WTC11 (cell line): ENCODE results near the gene ALLC. TPM values are rescaled to one million over a fixed set of nuclear protein-coding genes. Genes with fewer than 3 reads are reported as not detected.

Experiments
- ATAC-seq: fragments of 200-7000 bp; cut with Tn5 transposase; 2 replicates; pipeline ENCODE4 v1.10.0; 2021; ENCODE audit warnings: mild to moderate bottlenecking, moderate library complexity
- CTCF ChIA-PET: fragments of 300-600 bp; sonication (Branson Sonifier 250); formaldehyde crosslinking; loops from one replicate; lab custom pipeline; 2021; ENCODE audit warnings: antibody characterized with exemption; lab: Charles Lee
- POLR2A ChIA-PET: fragments of 350-600 bp; sonication (Branson Sonifier 250); formaldehyde crosslinking; loops from one replicate; lab custom pipeline; 2021; ENCODE audit warnings: antibody characterized with exemption; lab: Charles Lee
- DNase-seq: peaks from one replicate; pipeline ENCODE4 v3.0.0; 2021; ENCODE audit warnings: low spot score
- H3K27ac Mint-ChIP-seq: 2 replicates; pipeline ENCODE4 v1.8.0; 2021; ENCODE audit warnings: mixed read lengths
- H3K27me3 Mint-ChIP-seq: 2 replicates; pipeline ENCODE4 v1.8.0; 2021; ENCODE audit warnings: low read depth, mild to moderate bottlenecking, moderate library complexity, mixed read lengths
- H3K36me3 Mint-ChIP-seq: 2 replicates; pipeline ENCODE4 v1.8.0; 2021; ENCODE audit warnings: mixed read lengths
- H3K4me1 Mint-ChIP-seq: 2 replicates; pipeline ENCODE4 v1.8.0; 2022; ENCODE audit warnings: mixed read lengths
- H3K4me3 Mint-ChIP-seq: 2 replicates; pipeline ENCODE4 v1.8.0; 2021; ENCODE audit warnings: mild to moderate bottlenecking, moderate library complexity, mixed read lengths
- H3K9me3 Mint-ChIP-seq: 2 replicates; pipeline ENCODE4 v1.8.0; 2021; ENCODE audit warnings: mixed read lengths
- CBFB ChIP-seq: sonication (generic); formaldehyde crosslinking; IDR thresholded peaks from 2 replicates; pipeline ENCODE4 v1.8.1; 2022; ENCODE audit warnings: mild to moderate bottlenecking, low read depth, missing genetic modification reagents
- FOXP1 ChIP-seq: sonication (generic); formaldehyde crosslinking; IDR thresholded peaks from 2 replicates; pipeline ENCODE4 v1.8.0; 2022; ENCODE audit warnings: missing genetic modification reagents, mild to moderate bottlenecking, moderate library complexity, borderline replicate concordance
- JAZF1 ChIP-seq: fragments of 250-450 bp; sonication (Bioruptor Pico); IDR thresholded peaks from 2 replicates; pipeline ENCODE4 v1.9.0; 2021; ENCODE audit warnings: moderate library complexity, mild to moderate bottlenecking, inconsistent platforms
- KAT7 ChIP-seq: sonication (generic); formaldehyde crosslinking; IDR thresholded peaks from 2 replicates; pipeline ENCODE4 v1.8.1; 2023; ENCODE audit warnings: missing genetic modification reagents, mild to moderate bottlenecking, borderline replicate concordance
- NFATC4 ChIP-seq: fragments of 250-450 bp; sonication (Bioruptor Pico); IDR thresholded peaks from 2 replicates; pipeline ENCODE4 v1.9.0; 2021; ENCODE audit warnings: mild to moderate bottlenecking
- NFE2L1 ChIP-seq: sonication (generic); formaldehyde crosslinking; IDR thresholded peaks from 2 replicates; pipeline ENCODE4 v1.8.1; 2023; ENCODE audit warnings: missing genetic modification reagents
- NFYB ChIP-seq: sonication (generic); formaldehyde crosslinking; conservative IDR thresholded peaks from 2 replicates; pipeline ENCODE4 v1.8.0; 2022; ENCODE audit warnings: low read depth, missing genetic modification reagents
- NR1H2 ChIP-seq: sonication (generic); formaldehyde crosslinking; IDR thresholded peaks from 2 replicates; pipeline ENCODE4 v1.9.0; 2021; ENCODE audit warnings: mild to moderate bottlenecking, moderate library complexity, missing genetic modification reagents
- NR3C1 ChIP-seq: sonication (generic); formaldehyde crosslinking; conservative IDR thresholded peaks from 2 replicates; pipeline ENCODE4 v1.8.1; 2023; ENCODE audit warnings: low read depth, mild to moderate bottlenecking, missing genetic modification reagents
- RORB ChIP-seq: fragments of 250-450 bp; sonication (Bioruptor Pico); IDR thresholded peaks from 2 replicates; pipeline ENCODE4 v1.9.0; 2021; ENCODE audit warnings: mild to moderate bottlenecking
- SP1 ChIP-seq: sonication (generic); formaldehyde crosslinking; conservative IDR thresholded peaks from 2 replicates; pipeline ENCODE4 v1.8.1; 2022; ENCODE audit warnings: missing genetic modification reagents
- ZBTB21 ChIP-seq: sonication (generic); formaldehyde crosslinking; IDR thresholded peaks from 2 replicates; pipeline ENCODE4 v1.8.1; 2023; ENCODE audit warnings: mild to moderate bottlenecking, missing genetic modification reagents, borderline replicate concordance
- ZNF416 ChIP-seq: fragments of 250-450 bp; sonication (Bioruptor Pico); IDR thresholded peaks from 2 replicates; pipeline ENCODE4 v1.9.0; 2021; ENCODE audit warnings: mild to moderate bottlenecking, inconsistent platforms
- total RNA-seq: library from RNA; stranded (reverse); gene quantifications from 3 replicates; pipeline ENCODE4 v1.2.3, GENCODE V29; 2021
- TF ChIP-seq, protein P1 (sequence below): sonication (generic); formaldehyde crosslinking; IDR thresholded peaks from 2 replicates; pipeline ENCODE4 v1.8.1; 2023; ENCODE audit warnings: mild to moderate bottlenecking, missing genetic modification reagents
- TF ChIP-seq, protein P2 (sequence below): sonication (generic); formaldehyde crosslinking; IDR thresholded peaks from 2 replicates; pipeline ENCODE4 v1.8.0; 2022; ENCODE audit warnings: mild to moderate bottlenecking, missing genetic modification reagents
- TF ChIP-seq, protein P3 (sequence below): fragments of 250-450 bp; sonication (Bioruptor Pico); IDR thresholded peaks from 2 replicates; pipeline ENCODE4 v1.9.0; 2021; ENCODE audit warnings: mild to moderate bottlenecking, borderline replicate concordance
- TF ChIP-seq, protein P4 (sequence below): sonication (generic); formaldehyde crosslinking; conservative IDR thresholded peaks from 2 replicates; pipeline ENCODE4 v1.8.1; 2022; ENCODE audit warnings: mild to moderate bottlenecking, missing genetic modification reagents
- TF ChIP-seq, protein P5 (sequence below): sonication (generic); formaldehyde crosslinking; IDR thresholded peaks from 2 replicates; pipeline ENCODE4 v1.8.1; 2022; ENCODE audit warnings: low read depth, missing genetic modification reagents, borderline replicate concordance
- TF ChIP-seq, protein P6 (sequence below): sonication (generic); formaldehyde crosslinking; IDR thresholded peaks from 2 replicates; pipeline ENCODE4 v1.8.0; 2022; ENCODE audit warnings: mild to moderate bottlenecking, missing genetic modification reagents
- TF ChIP-seq, protein P7 (sequence below): fragments of 200-600 bp; IDR thresholded peaks from 2 replicates; pipeline ENCODE4 v1.8.0; 2022; ENCODE audit warnings: antibody characterized with exemption

The ALLC gene
- total RNA-seq, 1 experiment from 2014 or later: not detected

DNA sequence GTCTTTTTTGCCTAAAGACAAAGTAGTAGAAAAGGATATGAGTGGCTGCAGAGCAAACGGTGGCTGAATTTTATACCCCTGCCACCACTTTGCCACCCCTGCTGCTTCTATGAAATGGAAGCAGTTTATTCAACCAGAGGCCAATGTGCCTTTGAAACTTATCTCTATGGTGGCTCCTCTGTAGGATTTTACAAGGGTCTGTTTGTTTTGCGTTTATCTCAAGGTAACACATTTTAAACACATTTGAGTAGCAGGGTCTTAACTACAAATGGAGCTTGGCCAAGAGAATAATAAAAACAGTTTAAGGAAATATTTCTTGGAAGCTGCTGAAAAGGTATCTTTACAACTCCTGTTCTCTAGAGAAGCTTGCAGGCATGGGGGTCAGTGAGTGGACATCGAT lies 6.1 kb downstream of the ALLC start:
- Mint-ChIP-seq H3K36me3 (peaks cover 9% of the 10 kb centered on the region), H3K27me3 (no peaks in the 10 kb centered on the region; the same call in none of the 2 replicates), H3K4me1 (peaks cover 11% of the 10 kb centered on the region)
- DNase-seq (no peak), ATAC-seq (no peak)
- TF ChIP-seq, protein P1, sequence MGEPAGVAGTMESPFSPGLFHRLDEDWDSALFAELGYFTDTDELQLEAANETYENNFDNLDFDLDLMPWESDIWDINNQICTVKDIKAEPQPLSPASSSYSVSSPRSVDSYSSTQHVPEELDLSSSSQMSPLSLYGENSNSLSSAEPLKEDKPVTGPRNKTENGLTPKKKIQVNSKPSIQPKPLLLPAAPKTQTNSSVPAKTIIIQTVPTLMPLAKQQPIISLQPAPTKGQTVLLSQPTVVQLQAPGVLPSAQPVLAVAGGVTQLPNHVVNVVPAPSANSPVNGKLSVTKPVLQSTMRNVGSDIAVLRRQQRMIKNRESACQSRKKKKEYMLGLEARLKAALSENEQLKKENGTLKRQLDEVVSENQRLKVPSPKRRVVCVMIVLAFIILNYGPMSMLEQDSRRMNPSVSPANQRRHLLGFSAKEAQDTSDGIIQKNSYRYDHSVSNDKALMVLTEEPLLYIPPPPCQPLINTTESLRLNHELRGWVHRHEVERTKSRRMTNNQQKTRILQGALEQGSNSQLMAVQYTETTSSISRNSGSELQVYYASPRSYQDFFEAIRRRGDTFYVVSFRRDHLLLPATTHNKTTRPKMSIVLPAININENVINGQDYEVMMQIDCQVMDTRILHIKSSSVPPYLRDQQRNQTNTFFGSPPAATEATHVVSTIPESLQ (CRISPR knock-in tag): no peak
- TF ChIP-seq NFE2L1: no peak
- no peak for TF ChIP-seq ZBTB21 (CRISPR knock-in tag)
- no peak for TF ChIP-seq FOXP1 (CRISPR knock-in tag)
- TF ChIP-seq, protein P2, sequence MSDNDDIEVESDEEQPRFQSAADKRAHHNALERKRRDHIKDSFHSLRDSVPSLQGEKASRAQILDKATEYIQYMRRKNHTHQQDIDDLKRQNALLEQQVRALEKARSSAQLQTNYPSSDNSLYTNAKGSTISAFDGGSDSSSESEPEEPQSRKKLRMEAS: no peak
- no peak for TF ChIP-seq KAT7
- TF ChIP-seq RORB (CRISPR knock-in tag): no peak
- TF ChIP-seq, all 79 proteins: peak for 0
- ChIA-PET CTCF (no interaction called here), POLR2A (no interaction called here)
- Mint-ChIP-seq H3K27ac (no peak overlapping the region), H3K9me3 (peaks cover 35% of the 10 kb centered on the region), H3K4me3 (no peak overlapping the region)

DNA sequence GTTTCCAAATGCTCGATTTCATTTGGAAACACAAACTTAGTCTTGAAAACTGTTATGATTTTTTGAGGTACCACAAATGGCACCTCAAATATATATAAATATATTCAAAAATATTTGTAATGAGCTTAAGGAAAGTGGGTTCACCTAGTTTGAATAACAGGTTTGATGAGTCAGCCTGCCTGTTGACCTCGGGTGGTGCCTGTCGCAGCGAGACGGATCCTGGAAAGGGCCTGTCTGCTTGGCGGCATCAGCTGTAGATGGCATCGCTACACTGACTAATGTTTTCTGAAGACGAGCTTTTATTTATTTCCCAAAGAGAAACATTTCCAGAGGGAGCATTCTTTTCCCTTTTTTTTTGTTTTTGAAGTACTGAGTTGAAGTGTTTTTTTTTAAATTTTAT lies 6.9 kb downstream of the ALLC start:
- peaks cover 40% of the 10 kb centered on the region for H3K9me3 Mint-ChIP-seq
- POLR2A ChIA-PET: no interaction called here
- no peaks in the 10 kb centered on the region; the same call in none of the 2 replicates for H3K27me3 Mint-ChIP-seq
- H3K4me1 Mint-ChIP-seq: peaks cover 3% of the 10 kb centered on the region; the same call in 1 of the 2 replicates
- H3K27ac Mint-ChIP-seq: no peak overlapping the region
- no peak overlapping the region for H3K4me3 Mint-ChIP-seq
- CTCF ChIA-PET: interaction anchor here (1.0 kb wide), 1 partner anchor 294 kb away, joined by 5 read pairs; no protein-coding TSS in a partner anchor
- ATAC-seq: no peak
- TF ChIP-seq NFATC4 (CRISPR knock-in tag) (no peak), NR1H2 (CRISPR knock-in tag) (no peak), SP1 (CRISPR knock-in tag) (no peak), JAZF1 (CRISPR knock-in tag) (no peak), NR3C1 (CRISPR knock-in tag) (no peak), CBFB (CRISPR knock-in tag) (no peak), NFYB (no peak), ZNF416 (CRISPR knock-in tag) (no peak)
- TF ChIP-seq, protein P3, sequence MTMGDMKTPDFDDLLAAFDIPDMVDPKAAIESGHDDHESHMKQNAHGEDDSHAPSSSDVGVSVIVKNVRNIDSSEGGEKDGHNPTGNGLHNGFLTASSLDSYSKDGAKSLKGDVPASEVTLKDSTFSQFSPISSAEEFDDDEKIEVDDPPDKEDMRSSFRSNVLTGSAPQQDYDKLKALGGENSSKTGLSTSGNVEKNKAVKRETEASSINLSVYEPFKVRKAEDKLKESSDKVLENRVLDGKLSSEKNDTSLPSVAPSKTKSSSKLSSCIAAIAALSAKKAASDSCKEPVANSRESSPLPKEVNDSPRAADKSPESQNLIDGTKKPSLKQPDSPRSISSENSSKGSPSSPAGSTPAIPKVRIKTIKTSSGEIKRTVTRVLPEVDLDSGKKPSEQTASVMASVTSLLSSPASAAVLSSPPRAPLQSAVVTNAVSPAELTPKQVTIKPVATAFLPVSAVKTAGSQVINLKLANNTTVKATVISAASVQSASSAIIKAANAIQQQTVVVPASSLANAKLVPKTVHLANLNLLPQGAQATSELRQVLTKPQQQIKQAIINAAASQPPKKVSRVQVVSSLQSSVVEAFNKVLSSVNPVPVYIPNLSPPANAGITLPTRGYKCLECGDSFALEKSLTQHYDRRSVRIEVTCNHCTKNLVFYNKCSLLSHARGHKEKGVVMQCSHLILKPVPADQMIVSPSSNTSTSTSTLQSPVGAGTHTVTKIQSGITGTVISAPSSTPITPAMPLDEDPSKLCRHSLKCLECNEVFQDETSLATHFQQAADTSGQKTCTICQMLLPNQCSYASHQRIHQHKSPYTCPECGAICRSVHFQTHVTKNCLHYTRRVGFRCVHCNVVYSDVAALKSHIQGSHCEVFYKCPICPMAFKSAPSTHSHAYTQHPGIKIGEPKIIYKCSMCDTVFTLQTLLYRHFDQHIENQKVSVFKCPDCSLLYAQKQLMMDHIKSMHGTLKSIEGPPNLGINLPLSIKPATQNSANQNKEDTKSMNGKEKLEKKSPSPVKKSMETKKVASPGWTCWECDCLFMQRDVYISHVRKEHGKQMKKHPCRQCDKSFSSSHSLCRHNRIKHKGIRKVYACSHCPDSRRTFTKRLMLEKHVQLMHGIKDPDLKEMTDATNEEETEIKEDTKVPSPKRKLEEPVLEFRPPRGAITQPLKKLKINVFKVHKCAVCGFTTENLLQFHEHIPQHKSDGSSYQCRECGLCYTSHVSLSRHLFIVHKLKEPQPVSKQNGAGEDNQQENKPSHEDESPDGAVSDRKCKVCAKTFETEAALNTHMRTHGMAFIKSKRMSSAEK: no peak
- TF ChIP-seq, protein P4, sequence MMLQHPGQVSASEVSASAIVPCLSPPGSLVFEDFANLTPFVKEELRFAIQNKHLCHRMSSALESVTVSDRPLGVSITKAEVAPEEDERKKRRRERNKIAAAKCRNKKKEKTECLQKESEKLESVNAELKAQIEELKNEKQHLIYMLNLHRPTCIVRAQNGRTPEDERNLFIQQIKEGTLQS (CRISPR knock-in tag): no peak
- TF ChIP-seq, protein P5, sequence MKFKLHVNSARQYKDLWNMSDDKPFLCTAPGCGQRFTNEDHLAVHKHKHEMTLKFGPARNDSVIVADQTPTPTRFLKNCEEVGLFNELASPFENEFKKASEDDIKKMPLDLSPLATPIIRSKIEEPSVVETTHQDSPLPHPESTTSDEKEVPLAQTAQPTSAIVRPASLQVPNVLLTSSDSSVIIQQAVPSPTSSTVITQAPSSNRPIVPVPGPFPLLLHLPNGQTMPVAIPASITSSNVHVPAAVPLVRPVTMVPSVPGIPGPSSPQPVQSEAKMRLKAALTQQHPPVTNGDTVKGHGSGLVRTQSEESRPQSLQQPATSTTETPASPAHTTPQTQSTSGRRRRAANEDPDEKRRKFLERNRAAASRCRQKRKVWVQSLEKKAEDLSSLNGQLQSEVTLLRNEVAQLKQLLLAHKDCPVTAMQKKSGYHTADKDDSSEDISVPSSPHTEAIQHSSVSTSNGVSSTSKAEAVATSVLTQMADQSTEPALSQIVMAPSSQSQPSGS (CRISPR knock-in tag): no peak
- TF ChIP-seq, protein P6, sequence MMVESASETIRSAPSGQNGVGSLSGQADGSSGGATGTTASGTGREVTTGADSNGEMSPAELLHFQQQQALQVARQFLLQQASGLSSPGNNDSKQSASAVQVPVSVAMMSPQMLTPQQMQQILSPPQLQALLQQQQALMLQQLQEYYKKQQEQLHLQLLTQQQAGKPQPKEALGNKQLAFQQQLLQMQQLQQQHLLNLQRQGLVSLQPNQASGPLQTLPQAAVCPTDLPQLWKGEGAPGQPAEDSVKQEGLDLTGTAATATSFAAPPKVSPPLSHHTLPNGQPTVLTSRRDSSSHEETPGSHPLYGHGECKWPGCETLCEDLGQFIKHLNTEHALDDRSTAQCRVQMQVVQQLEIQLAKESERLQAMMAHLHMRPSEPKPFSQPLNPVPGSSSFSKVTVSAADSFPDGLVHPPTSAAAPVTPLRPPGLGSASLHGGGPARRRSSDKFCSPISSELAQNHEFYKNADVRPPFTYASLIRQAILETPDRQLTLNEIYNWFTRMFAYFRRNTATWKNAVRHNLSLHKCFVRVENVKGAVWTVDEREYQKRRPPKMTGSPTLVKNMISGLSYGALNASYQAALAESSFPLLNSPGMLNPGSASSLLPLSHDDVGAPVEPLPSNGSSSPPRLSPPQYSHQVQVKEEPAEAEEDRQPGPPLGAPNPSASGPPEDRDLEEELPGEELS (CRISPR knock-in tag): no peak
- TF ChIP-seq, protein P7, sequence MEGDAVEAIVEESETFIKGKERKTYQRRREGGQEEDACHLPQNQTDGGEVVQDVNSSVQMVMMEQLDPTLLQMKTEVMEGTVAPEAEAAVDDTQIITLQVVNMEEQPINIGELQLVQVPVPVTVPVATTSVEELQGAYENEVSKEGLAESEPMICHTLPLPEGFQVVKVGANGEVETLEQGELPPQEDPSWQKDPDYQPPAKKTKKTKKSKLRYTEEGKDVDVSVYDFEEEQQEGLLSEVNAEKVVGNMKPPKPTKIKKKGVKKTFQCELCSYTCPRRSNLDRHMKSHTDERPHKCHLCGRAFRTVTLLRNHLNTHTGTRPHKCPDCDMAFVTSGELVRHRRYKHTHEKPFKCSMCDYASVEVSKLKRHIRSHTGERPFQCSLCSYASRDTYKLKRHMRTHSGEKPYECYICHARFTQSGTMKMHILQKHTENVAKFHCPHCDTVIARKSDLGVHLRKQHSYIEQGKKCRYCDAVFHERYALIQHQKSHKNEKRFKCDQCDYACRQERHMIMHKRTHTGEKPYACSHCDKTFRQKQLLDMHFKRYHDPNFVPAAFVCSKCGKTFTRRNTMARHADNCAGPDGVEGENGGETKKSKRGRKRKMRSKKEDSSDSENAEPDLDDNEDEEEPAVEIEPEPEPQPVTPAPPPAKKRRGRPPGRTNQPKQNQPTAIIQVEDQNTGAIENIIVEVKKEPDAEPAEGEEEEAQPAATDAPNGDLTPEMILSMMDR: no peak
- DNase-seq: no peak
- H3K36me3 Mint-ChIP-seq: peaks cover 13% of the 10 kb centered on the region
